Activated CD8-positive, alpha-beta memory T cell treated with anti-CD3 and anti-CD28 coated beads, Interleukin-2, amount 10 ng/mL, durations not matched to agents 7 days and 5 days (primary cell): Measurements from ENCODE around the gene ARID1A. TPM values are rescaled to one million over a fixed set of nuclear protein-coding genes. Genes with fewer than 3 reads are reported as not detected.

Experiments used
- ATAC-seq: fragments of 150-1000 bp; cut with Tn5 transposase; one replicate; pipeline ENCODE4 v1.10.0; 2021; ENCODE audit warnings: moderate library complexity
- CTCF ChIA-PET: fragments of 350-600 bp; sonication (Branson Sonifier 250); formaldehyde crosslinking; loops from one replicate; lab custom pipeline; 2021; ENCODE audit warnings: antibody characterized with exemption; lab: Charles Lee
- DNase-seq: peaks from one replicate; pipeline ENCODE4 v3.0.0-alpha.2; 2020
- H3K27ac Mint-ChIP-seq: one replicate; pipeline ENCODE4 v1.8.0; 2021; ENCODE audit warnings: mild to moderate bottlenecking, mixed read lengths
- H3K27me3 Mint-ChIP-seq: one replicate; pipeline ENCODE4 v1.8.0; 2021; ENCODE audit warnings: mixed read lengths
- H3K36me3 Mint-ChIP-seq: one replicate; pipeline ENCODE4 v1.8.0; 2021; ENCODE audit warnings: mild to moderate bottlenecking, mixed read lengths
- H3K4me1 Mint-ChIP-seq: one replicate; pipeline ENCODE4 v1.8.0; 2021; ENCODE audit warnings: mixed read lengths
- H3K4me3 Mint-ChIP-seq: one replicate; pipeline ENCODE4 v1.8.0; 2021; ENCODE audit warnings: mild to moderate bottlenecking, moderate library complexity, mixed read lengths
- H3K9me3 Mint-ChIP-seq: one replicate; pipeline ENCODE4 v1.8.0; 2022; ENCODE audit warnings: low read depth, mixed read lengths
- total RNA-seq, 2 experiments: library from RNA; stranded (reverse); gene quantifications; one replicate each; pipeline ENCODE4 v1.2.3, GENCODE V29; 2021

Gene ARID1A
- total RNA-seq, 2 experiments from 2014 or later, result 92.4 to 112 TPM

- H3K4me1 Mint-ChIP-seq, result peaks cover 32% of the 10 kb centered on the region
These were observed 2.9 kb upstream of the ARID1A start for GRCh38 chr1:26692793-26693490.

GRCh38 chr1:26693599-26694572 lies 1.9 kb upstream of the ARID1A start:
- ATAC-seq, result no peak
- CTCF ChIA-PET, result interaction anchor here (0.7 to 5.4 kb wide), 11 partner anchors 8 to 222 kb away, joined by 3 to 79 read pairs (median 4); partner anchors contain the start of gene PIGV
- H3K9me3 Mint-ChIP-seq, result no peaks in the 10 kb centered on the region
- no peaks in the 10 kb centered on the region for H3K27me3 Mint-ChIP-seq
- peaks cover 32% of the 10 kb centered on the region for H3K4me1 Mint-ChIP-seq
- no peaks in the 10 kb centered on the region for H3K36me3 Mint-ChIP-seq
- peak overlapping the region; percentile 91 for H3K4me3 Mint-ChIP-seq
- H3K27ac Mint-ChIP-seq, result peak overlapping the region; percentile 98
- no peak for DNase-seq

More at GRCh38 chr1:26692793-26693490, 2.9 kb upstream of the ARID1A start:
- CTCF ChIA-PET, result interaction anchor here (0.7 to 5.4 kb wide), 21 partner anchors 9 to 221 kb away, joined by 3 to 79 read pairs (median 4); partner anchors contain the start of gene PIGV
- Mint-ChIP-seq H3K27me3 (no peaks in the 10 kb centered on the region), H3K27ac (peak overlapping the region; percentile 98), H3K36me3 (no peaks in the 10 kb centered on the region), H3K9me3 (no peaks in the 10 kb centered on the region), H3K4me3 (peak overlapping the region; percentile 91)
- peak; percentile 96 for DNase-seq
- peak; percentile 32 for ATAC-seq

GRCh38 chr1:26694638-26695355 lies 1.0 kb upstream of the ARID1A start:
- H3K36me3 Mint-ChIP-seq, result no peaks in the 10 kb centered on the region
- CTCF ChIA-PET, result interaction anchor here (5.4 kb wide), 1 partner anchor 94 kb away, joined by 79 read pairs; the partner anchor contains the start of gene PIGV
- DNase-seq, result no peak
- peak overlapping the region; percentile 98 for H3K27ac Mint-ChIP-seq
- no peaks in the 10 kb centered on the region for H3K27me3 Mint-ChIP-seq
- no peaks in the 10 kb centered on the region for H3K9me3 Mint-ChIP-seq
- H3K4me3 Mint-ChIP-seq, result peak overlapping the region; percentile 91
- no peak for ATAC-seq
- H3K4me1 Mint-ChIP-seq, result peaks cover 32% of the 10 kb centered on the region

GRCh38 chr1:26696119-26696653 lies 371 bp downstream of the ARID1A start:
- Mint-ChIP-seq H3K27ac (peak overlapping the region; percentile 98), H3K4me1 (peaks cover 29% of the 10 kb centered on the region), H3K4me3 (peak overlapping the region; percentile 91), H3K36me3 (peaks cover 7% of the 10 kb centered on the region), H3K9me3 (no peaks in the 10 kb centered on the region), H3K27me3 (no peaks in the 10 kb centered on the region)
- ATAC-seq (no peak), DNase-seq (no peak)
- CTCF ChIA-PET, result interaction anchor here (0.6 to 6.2 kb wide), 5 partner anchors 19 to 195 kb away, joined by 3 to 45 read pairs (median 4); partner anchors contain the start of gene PIGV

GRCh38 chr1:26696654-26697430 lies 1.0 kb downstream of the ARID1A start:
- Mint-ChIP-seq H3K36me3 (peaks cover 7% of the 10 kb centered on the region), H3K4me1 (peaks cover 29% of the 10 kb centered on the region), H3K9me3 (no peaks in the 10 kb centered on the region), H3K27me3 (no peaks in the 10 kb centered on the region), H3K4me3 (peak overlapping the region; percentile 65), H3K27ac (peak overlapping the region; percentile 79)
- DNase-seq (peak; percentile 77), ATAC-seq (peak; percentile 2)
- CTCF ChIA-PET, result interaction anchor here (0.6 to 6.2 kb wide), 11 partner anchors 20 to 585 kb away, joined by 3 to 45 read pairs (median 3); partner anchors contain the start of genes PDIK1L and PIGV

- DNase-seq, result peak; percentile 53
These were observed 1.7 kb downstream of the ARID1A start for GRCh38 chr1:26697431-26697977.

GRCh38 chr1:26697978-26698849 lies 2.4 kb downstream of the ARID1A start:
- DNase-seq, result peak; percentile 66
- peak; percentile 46 for ATAC-seq
- H3K4me1 Mint-ChIP-seq, result peaks cover 19% of the 10 kb centered on the region
- no peak overlapping the region for H3K4me3 Mint-ChIP-seq
- no peaks in the 10 kb centered on the region for H3K27me3 Mint-ChIP-seq
- CTCF ChIA-PET, result interaction anchor here (0.8 to 6.2 kb wide), 12 partner anchors 21 to 586 kb away, joined by 3 to 45 read pairs (median 3); partner anchors contain the start of genes PDIK1L and PIGV
- H3K9me3 Mint-ChIP-seq, result no peaks in the 10 kb centered on the region
- peaks cover 8% of the 10 kb centered on the region for H3K36me3 Mint-ChIP-seq
- H3K27ac Mint-ChIP-seq, result no peak overlapping the region

More at GRCh38 chr1:26697431-26697977, 1.7 kb downstream of the ARID1A start:
- ATAC-seq, result no peak
- Mint-ChIP-seq H3K9me3 (no peaks in the 10 kb centered on the region), H3K4me3 (peak overlapping the region; percentile 65), H3K4me1 (peaks cover 24% of the 10 kb centered on the region), H3K27me3 (no peaks in the 10 kb centered on the region), H3K36me3 (peaks cover 7% of the 10 kb centered on the region), H3K27ac (no peak overlapping the region)
- CTCF ChIA-PET, result interaction anchor here (0.6 to 6.2 kb wide), 12 partner anchors 20 to 585 kb away, joined by 3 to 45 read pairs (median 3); partner anchors contain the start of genes PDIK1L and PIGV

- Mint-ChIP-seq H3K36me3 (peaks cover 18% of the 10 kb centered on the region), H3K4me3 (no peak overlapping the region), H3K27ac (no peak overlapping the region), H3K9me3 (no peaks in the 10 kb centered on the region), H3K27me3 (no peaks in the 10 kb centered on the region), H3K4me1 (peaks cover 8% of the 10 kb centered on the region)
- CTCF ChIA-PET, result interaction anchor here (0.6 to 6.2 kb wide), 4 partner anchors 12 to 178 kb away, joined by 3 to 45 read pairs (median 3); partner anchors contain the start of gene PIGV
- DNase-seq (no peak), ATAC-seq (no peak)
These were observed 4.9 kb downstream of the ARID1A start for GRCh38 chr1:26700711-26701110.

- H3K4me3 Mint-ChIP-seq, result no peak overlapping the region
- peaks cover 15% of the 10 kb centered on the region for H3K4me1 Mint-ChIP-seq
- H3K27ac Mint-ChIP-seq, result no peak overlapping the region
- H3K27me3 Mint-ChIP-seq, result no peaks in the 10 kb centered on the region
- peaks cover 23% of the 10 kb centered on the region for H3K36me3 Mint-ChIP-seq
- DNase-seq, result no peak
- no peak for ATAC-seq
- no peaks in the 10 kb centered on the region for H3K9me3 Mint-ChIP-seq
- CTCF ChIA-PET, result interaction anchor here (0.6 to 6.2 kb wide), 8 partner anchors 8 to 162 kb away, joined by 3 to 45 read pairs (median 4); partner anchors contain the start of gene PIGV
These were observed 5.6 kb downstream of the ARID1A start for GRCh38 chr1:26701266-26701994.

GRCh38 chr1:26701995-26702679 lies 6.3 kb downstream of the ARID1A start:
- ATAC-seq, result peak; percentile 1
- CTCF ChIA-PET, result interaction anchor here (1.0 to 6.2 kb wide), 11 partner anchors 9 to 131 kb away, joined by 3 to 45 read pairs (median 5); partner anchors contain the start of gene PIGV
- H3K9me3 Mint-ChIP-seq, result no peaks in the 10 kb centered on the region
- no peak for DNase-seq
- peaks cover 26% of the 10 kb centered on the region for H3K36me3 Mint-ChIP-seq
- H3K4me3 Mint-ChIP-seq, result no peak overlapping the region
- H3K27me3 Mint-ChIP-seq, result no peaks in the 10 kb centered on the region
- no peak overlapping the region for H3K27ac Mint-ChIP-seq
- peaks cover 18% of the 10 kb centered on the region for H3K4me1 Mint-ChIP-seq
